Motor neuron (in vitro differentiated cells): ENCODE measurements around the gene NRCAM. TPM values are rescaled to one million over a fixed set of nuclear protein-coding genes. Genes with fewer than 3 reads are reported as not detected.

ENCODE experiments used
- ATAC-seq, 8 experiments: fragments of 200-7000 bp; cut with Tn5 transposase; replicated peaks in 6 of 8; 2 replicates each; pipeline ENCODE4 v1.8.0; 2021; ENCODE audit warnings: mild to moderate bottlenecking in 8 of 8, moderate library complexity in 8 of 8
- H3K27ac ChIP-seq, 2 donors: fragments of 250-450 bp; sonication (Bioruptor Pico); 2 replicates each; pipeline ENCODE4 v1.9.0; 2021; ENCODE audit warnings: antibody characterized with exemption in 2 of 2, mild to moderate bottlenecking in 2 of 2, moderate library complexity in 1 of 2
- H3K4me1 ChIP-seq, 2 donors: fragments of 250-450 bp; sonication (Bioruptor Pico); replicated peaks in 1 of 2; 2 replicates each; pipeline ENCODE4 v1.6.1; 2021; ENCODE audit warnings: antibody characterized with exemption in 2 of 2, mild to moderate bottlenecking in 2 of 2, moderate library complexity in 1 of 2
- H3K4me3 ChIP-seq, 5 donors: fragments of 250-450 bp; sonication (Bioruptor Pico); 2 replicates each; pipeline ENCODE4 v1.9.0; 2021; ENCODE audit warnings: antibody characterized with exemption in 5 of 5, mild to moderate bottlenecking in 5 of 5, moderate library complexity in 4 of 5
- WGBS, 10 experiments: fragments of 450-650 bp; shearing (Covaris generic); methylation state at CpG; one replicate each; pipeline ENCODE4 v1.0.0; 2022; 5-methylcytosine and 5-hydroxymethylcytosine counted together
- in situ Hi-C, 9 experiments: fragments of 400-800 bp; cut with MboI; loops; one replicate each; pipeline ENCODE4 v1.15.0; 2021; ENCODE audit warnings: low sequenced_read_pairs in 9 of 9, low pct_unique_long_range_greater_than_20kb in 2 of 9; ENCODE audit not compliant: unreplicated experiment in 9 of 9
- total RNA-seq, 8 experiments: library from RNA; unstranded; fragments of 300-600 nt; gene quantifications; 2 replicates each; pipeline versions ENCODE4 v1.2.3 to v1.2.4, GENCODE V29; 2022

The NRCAM gene
- total RNA-seq, 8 experiments from 2014 or later, result 2.8 to 81.9 (median 53.8) TPM

DNA sequence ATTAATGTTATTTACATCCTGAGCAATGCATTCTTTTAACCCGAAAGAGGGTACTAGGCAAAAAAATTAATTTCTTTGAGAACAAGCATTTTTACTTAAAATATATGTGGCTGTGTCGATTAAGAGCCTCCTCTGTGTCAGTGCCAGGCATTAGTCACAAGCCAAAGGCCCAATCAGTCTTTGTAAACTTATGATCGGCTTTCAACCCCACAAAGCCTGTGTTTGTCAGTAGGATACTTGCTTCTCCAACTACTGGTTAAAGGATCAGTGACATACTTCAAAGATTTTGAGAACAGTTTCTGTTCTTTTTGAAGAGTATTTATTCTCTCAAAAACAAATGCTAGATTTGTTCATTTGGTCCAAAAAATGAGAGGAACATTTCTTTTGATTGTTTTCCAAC, 159.3 kb downstream of the NRCAM start:
- H3K27ac ChIP-seq, result no peak overlapping the region
- H3K4me3 ChIP-seq, result no peak overlapping the region
- in situ Hi-C loops, result no loop called here
- 45 to 86% (median 68%) methylated on average over 2 to 3 of the region's 3 CpGs; no CpG with 5 or more reads in 2 of the 10 experiments for WGBS, 10 experiments
- H3K4me1 ChIP-seq, result peaks cover 30 to 39% of the 10 kb centered on the region in 2 donors
- ATAC-seq, result no peak

DNA sequence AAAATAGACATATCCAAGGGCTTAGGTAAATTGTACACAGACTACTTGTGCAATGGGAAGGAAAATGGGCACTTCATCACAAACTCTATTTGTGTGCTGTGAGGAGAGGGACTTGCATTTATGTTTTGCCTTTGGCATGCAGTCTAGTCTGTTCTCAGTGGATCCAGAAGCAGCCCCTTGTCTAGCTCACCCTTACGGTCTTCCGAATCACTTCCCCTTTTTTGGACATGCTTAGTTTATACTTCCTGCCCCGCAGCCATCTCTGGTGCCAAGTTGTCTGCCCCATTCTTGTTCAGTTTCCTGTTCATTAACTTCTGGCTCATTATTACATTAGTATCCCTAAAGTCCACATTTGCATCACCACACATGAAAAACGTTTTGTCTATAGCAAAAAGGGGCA, 161.6 kb downstream of the NRCAM start:
- ATAC-seq, result no peak
- Histone ChIP-seq H3K4me1 (peaks cover 51 to 54% of the 10 kb centered on the region in 2 donors), H3K27ac (no peak overlapping the region), H3K4me3 (no peak overlapping the region)
- 8 to 88% (median 70%) methylated on average over 1 to 4 of the region's 4 CpGs for WGBS, 10 experiments
- in situ Hi-C loops, result no loop called here

DNA sequence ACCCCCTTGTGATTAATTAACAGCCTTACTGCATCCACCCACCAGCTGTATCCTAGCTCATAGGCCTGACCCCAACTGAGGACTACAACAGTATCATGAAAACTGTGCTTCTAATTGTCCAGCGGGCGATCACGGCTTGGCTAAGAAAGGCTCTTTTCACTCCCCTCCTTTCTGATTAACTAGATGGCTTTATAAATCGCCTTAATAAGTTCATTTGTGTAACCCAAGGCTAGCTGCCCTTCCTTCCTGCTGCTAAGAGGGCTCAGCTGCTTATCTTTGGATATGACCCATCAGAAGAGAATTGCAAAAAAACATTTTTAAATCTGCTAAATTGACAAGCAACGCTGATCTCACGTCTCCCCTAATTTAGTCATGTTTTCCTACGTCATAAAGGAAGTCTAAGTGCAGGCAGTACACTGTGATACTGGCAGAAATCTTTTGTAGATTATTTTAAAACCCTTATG, 163.1 kb downstream of the NRCAM start:
- H3K27ac ChIP-seq, result peak overlapping the region in 1 of 2 donors; percentile 69
- no peak overlapping the region for H3K4me3 ChIP-seq
- in situ Hi-C loops, result no loop called here
- peak in 5 of 8 experiments; percentile 72 to 89 (median 87) for ATAC-seq
- 0 to 88% (median 39%) methylated on average over 1 to 7 of the region's 7 CpGs; no CpG with 5 or more reads in 2 of the 10 experiments for WGBS, 10 experiments
- peaks cover 50 to 51% of the 10 kb centered on the region in 2 donors for H3K4me1 ChIP-seq

DNA sequence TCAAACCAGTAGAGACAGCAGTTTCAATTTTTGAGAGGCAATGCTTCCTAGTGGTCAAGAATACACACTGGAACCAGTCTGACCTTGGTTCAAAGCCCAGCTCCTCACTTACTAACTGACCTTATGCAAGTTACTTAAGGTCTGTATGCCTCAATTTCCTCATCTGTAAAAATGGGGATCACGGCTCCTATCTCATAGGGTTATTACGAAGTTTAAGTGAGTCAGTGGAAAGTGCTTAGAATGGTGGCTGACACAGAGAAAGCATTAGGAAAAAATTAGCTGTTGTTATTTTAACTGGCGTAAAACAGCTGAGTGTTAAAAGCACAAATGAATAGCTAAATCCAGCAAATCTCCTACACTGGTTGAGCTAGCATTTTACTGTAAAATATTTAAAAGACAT, 163.7 kb downstream of the NRCAM start:
- H3K4me3 ChIP-seq, result no peak overlapping the region
- 60 to 100% (median 68%) methylated on average over 1 to 3 of the region's 3 CpGs; no CpG with 5 or more reads in 1 of the 10 experiments for WGBS, 10 experiments
- H3K27ac ChIP-seq, result no peak overlapping the region
- H3K4me1 ChIP-seq, result peaks cover 50 to 51% of the 10 kb centered on the region in 2 donors
- in situ Hi-C loops, result no loop called here
- no peak for ATAC-seq

DNA sequence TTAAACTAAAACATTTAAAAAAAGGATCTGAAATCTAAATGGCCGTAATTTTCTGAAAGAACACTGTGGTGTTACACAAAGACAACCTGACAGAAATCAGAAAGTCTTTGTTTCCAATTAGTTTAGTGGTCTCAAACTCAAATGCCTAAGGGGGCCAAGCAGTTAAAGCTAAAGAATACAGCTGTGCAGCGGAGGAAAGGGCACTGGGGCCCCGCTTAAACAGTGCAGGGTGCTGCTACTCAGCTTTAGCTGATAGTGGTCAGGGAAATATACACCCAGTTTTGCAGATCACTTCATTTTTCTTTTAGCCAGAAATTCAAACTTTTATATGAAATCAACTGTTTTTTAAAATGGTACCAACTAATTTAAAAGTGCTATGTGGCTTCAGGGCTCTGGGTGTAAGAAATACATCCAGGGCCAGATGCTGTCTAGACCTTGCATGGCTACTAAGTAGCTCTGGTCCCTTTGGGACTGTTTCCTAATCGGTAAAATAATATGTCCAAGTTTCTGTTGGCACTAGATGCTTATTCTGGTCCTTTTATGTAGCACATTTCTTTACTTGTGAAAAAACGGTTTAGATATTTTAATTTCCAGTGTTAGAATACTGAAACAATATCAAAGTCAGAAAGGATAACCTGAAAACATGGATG, 164.3 kb downstream of the NRCAM start:
- 32 to 68% (median 48%) methylated on average over 2 to 5 of the region's 5 CpGs for WGBS, 10 experiments

DNA sequence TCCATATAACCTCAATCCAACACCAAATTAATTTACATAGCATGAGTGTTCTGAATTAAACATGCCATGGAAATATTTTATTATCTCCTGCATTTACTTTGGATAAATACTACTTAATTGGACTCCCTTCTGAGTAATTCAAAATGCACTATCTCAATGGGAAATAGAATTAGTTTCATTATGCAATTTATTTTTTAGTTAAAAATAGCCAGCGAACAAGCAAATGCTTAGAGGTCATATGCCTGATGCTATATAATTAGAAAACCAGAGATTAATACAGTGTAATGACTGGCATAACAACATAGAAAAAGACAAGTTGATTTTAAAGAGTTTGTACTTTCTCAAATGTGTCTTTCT, 165.1 kb downstream of the NRCAM start:
- H3K4me1 ChIP-seq, result peaks cover 50 to 51% of the 10 kb centered on the region in 2 donors
- no peak overlapping the region for H3K4me3 ChIP-seq
- 20 to 100% (median 48%) methylated on average over 1 of the region's 1 CpG; no CpG with 5 or more reads in 2 of the 10 experiments for WGBS, 10 experiments
- in situ Hi-C loops, result no loop called here
- H3K27ac ChIP-seq, result no peak overlapping the region
- ATAC-seq, result no peak

More for the DNA sequence above, 164.3 kb downstream of the NRCAM start:
- in situ Hi-C loops, result no loop called here
- peak in 1 of 8 experiments; percentile 10 for ATAC-seq
- Histone ChIP-seq H3K4me3 (no peak overlapping the region), H3K27ac (no peak overlapping the region), H3K4me1 (peaks cover 50 to 51% of the 10 kb centered on the region in 2 donors)

DNA sequence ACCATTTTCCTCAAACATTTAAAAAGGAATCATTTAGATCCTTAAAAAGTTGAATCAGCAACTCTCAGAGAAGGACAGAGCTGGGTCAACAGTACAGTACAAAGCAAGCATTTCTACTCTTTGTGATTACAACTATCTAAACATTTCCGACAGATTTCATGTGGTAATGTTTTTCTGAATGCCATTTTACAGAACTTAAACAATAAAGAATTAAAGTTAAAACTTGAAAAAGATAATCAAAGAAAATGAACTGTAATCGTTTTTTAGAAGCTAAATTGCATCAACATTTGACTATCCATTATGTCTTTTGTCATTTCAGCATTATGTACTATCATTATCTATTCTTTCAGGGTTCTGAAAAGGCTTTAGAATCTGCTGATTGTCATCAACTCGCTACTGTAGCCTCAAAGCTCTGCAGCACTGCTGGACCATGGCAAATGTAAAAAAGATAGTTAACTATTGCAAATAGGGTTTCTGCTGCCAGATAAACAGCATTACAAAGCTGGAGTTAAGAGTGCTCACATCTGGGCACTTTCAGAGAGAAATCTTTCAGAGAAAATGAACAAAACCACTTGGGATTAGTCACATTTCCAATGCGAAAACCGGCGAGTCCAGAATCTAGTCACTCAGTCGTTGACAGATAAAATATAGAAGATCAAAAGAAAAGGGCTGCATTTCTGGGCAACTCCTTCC, 165.6 kb downstream of the NRCAM start:
- peak; percentile 53 to 80 (median 60) for ATAC-seq
- in situ Hi-C loops, result no loop called here
- Histone ChIP-seq H3K4me1 (peaks cover 50 to 51% of the 10 kb centered on the region in 2 donors), H3K27ac (no peak overlapping the region), H3K4me3 (peak overlapping the region in 2 of 5 donors; percentile 14 to 18)
- WGBS, 10 experiments, result 0 to 26% (median 19%) methylated on average over 2 to 7 of the region's 7 CpGs

DNA sequence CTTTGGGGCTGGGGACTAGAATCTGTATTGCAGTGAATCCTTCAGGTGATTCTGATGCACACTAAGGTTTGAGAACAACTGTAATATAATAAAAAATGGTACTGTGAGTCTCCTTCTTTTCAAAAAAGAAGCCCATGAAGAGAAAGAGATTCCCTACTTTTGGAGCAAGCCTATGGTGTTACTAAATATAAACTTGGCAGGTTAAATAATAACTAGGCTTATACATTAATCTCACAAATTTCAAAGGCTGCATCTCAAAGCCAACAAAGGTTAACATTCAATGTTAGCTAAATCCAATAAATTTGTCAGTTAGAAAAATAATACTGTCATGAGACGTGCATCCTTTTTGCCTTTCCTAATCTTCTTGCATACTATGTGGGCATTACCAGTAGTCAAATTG, 166.4 kb downstream of the NRCAM start:
- no peak overlapping the region for H3K4me3 ChIP-seq
- in situ Hi-C loops, result no loop called here
- H3K27ac ChIP-seq, result no peak overlapping the region
- ATAC-seq, result no peak
- peaks cover 50 to 52% of the 10 kb centered on the region in 2 donors for H3K4me1 ChIP-seq
- 0 to 57% (median 53%) methylated on average over 1 of the region's 1 CpG; no CpG with 5 or more reads in 6 of the 10 experiments for WGBS, 10 experiments

DNA sequence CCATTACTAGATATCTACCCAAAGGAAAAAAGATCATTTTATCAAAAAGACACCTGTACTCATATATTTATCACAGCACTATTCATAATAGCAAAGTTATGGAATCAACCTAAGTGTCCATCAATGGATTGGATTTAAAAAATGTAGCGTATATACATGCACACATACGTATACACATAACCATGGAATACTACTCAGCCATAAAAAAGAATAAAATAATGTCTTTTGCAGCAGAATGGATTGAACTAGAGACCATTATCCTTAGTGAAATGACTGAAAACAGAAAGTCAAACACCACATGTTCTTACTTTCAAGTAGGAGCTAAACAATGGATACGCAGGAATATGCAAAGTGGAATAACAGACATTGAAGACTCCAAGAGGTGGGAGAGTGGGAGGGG, 168.4 kb downstream of the NRCAM start:
- Histone ChIP-seq H3K4me3 (no peak overlapping the region), H3K27ac (no peak overlapping the region), H3K4me1 (peaks cover 34 to 49% of the 10 kb centered on the region in 2 donors)
- ATAC-seq, result no peak
- in situ Hi-C loops, result no loop called here
- WGBS, 10 experiments, result 82 to 100% (median 94%) methylated on average over 1 to 3 of the region's 3 CpGs

DNA sequence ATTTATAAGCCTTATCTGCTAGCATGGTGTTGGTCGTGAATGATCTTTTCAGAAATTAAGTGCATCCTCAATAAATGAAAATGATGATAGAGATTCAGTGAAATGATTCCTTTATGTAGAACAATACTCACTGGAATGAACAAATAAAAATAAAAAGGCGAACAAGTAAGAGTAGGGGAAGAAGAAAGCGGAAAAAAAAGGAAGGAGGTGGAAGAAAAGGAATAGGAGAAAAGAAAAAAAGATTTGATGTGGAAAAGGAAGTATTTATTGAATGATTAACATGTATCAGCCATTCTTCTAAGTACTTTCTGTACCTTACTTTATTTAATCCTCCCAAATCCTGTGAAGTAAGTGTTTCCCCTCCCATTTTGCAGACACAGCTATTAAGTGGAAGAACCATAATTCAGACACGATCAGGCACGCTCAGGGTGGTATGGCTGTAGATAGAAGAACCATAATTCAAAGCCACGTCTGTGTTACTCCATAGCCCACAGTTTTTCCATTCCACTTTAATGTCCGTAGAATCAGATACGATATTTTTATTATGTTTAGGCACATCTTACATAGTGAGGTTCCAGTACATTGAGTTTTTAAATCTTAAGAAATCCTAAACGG, 169.8 kb downstream of the NRCAM start:
- no peak overlapping the region for H3K27ac ChIP-seq
- H3K4me3 ChIP-seq, result no peak overlapping the region
- in situ Hi-C loops, result no loop called here
- 60 to 96% (median 86%) methylated on average over 3 to 9 of the region's 9 CpGs for WGBS, 10 experiments
- H3K4me1 ChIP-seq, result peaks cover 20 to 38% of the 10 kb centered on the region in 2 donors
- no peak for ATAC-seq

DNA sequence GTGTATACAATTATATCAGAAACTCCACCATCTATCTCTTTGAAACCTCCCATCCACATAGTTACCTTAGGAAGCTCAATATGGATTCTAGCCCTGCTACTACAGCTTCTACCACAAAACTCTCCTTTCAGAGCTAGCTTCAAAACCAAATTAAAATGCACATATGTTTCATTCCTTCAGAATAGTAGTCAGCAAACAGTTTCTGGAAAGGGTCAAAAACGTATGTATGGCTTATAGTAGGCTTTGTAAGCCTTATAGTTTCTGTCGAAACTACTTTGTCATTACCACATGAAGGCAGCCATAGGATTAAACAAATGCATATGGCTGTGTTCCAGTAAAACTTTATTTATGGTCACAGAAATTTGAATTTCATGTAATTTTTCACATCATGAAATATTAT, 170.5 kb downstream of the NRCAM start:
- Histone ChIP-seq H3K4me1 (peaks cover 14 to 32% of the 10 kb centered on the region in 2 donors), H3K4me3 (no peak overlapping the region), H3K27ac (no peak overlapping the region)
- in situ Hi-C loops, result no loop called here
- WGBS, 10 experiments, result 6 to 100% (median 79%) methylated on average over 1 to 2 of the region's 2 CpGs; no CpG with 5 or more reads in 1 of the 10 experiments
- ATAC-seq, result peak in 3 of 8 experiments; percentile 17 to 75 (median 25)

DNA sequence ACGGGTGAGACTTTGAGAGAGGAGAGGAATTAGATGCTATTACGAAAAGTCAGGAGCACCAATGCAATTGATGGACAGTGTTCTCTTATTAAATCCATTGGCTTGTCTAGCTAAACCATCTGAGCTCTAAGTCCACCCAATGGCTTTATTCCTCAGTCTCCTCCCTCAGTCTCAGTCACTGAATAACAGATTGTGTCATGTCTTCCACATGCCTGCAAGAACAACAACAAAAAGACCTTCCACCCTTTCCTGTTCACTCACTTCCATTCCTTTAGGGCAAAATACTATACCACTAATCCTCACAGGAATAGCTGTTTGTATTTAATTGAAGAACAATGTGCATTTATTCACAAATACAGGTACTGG, 171.2 kb downstream of the NRCAM start:
- H3K4me1 ChIP-seq, result peaks cover 6 to 26% of the 10 kb centered on the region in 2 donors
- no peak overlapping the region for H3K4me3 ChIP-seq
- H3K27ac ChIP-seq, result no peak overlapping the region
- peak in 3 of 8 experiments; percentile 52 to 77 (median 57) for ATAC-seq
- 71 to 100% (median 94%) methylated on average over 1 to 2 of the region's 2 CpGs; no CpG with 5 or more reads in 5 of the 10 experiments for WGBS, 10 experiments
- in situ Hi-C loops, result no loop called here

DNA sequence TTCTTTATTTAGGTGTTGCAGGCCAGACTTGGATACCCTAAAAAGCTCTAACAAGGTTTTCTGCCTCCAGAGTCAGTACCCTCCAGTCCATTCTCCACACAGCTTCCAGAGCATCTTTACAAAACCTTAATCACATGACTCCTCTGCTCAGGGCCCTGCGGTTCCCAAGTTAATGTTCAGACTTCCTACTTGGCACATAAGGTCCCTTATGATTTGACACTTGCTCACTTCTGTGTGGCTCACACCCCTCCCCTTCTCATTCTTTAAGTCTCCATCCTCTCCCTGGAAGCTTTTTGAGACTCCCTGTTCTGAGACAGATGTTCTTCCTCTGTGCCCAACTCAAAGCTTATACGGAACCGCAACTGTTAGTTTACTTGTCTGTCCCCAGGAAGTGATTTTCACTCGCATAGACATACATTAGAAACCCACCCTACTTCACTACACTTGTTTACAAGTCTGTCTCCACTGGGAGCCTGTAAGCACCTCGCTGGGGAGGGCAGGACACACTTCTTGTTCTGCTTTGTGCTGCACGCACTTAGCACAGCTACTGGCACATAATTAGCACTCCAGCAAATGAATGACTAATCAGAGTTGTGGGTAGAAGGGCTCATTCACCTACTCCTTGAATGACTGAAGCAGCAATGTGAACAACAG, 171.8 kb downstream of the NRCAM start:
- WGBS, 10 experiments, result 30 to 100% (median 83%) methylated on average over 1 to 5 of the region's 6 CpGs; no CpG with 5 or more reads in 2 of the 10 experiments
- peaks cover under 1 to 21% of the 10 kb centered on the region in 2 donors for H3K4me1 ChIP-seq
- H3K27ac ChIP-seq, result no peak overlapping the region
- in situ Hi-C loops, result no loop called here
- peak in 2 of 8 experiments; percentile 22 to 25 for ATAC-seq
- H3K4me3 ChIP-seq, result no peak overlapping the region
